GM18907 (cell line): ENCODE results near the gene DRC1.

ENCODE experiments used
- ATAC-seq: cut with Tn5 transposase; IDR thresholded peaks from one replicate; pipeline ENCODE4 v1.9.1; 2021; ENCODE audit warnings: mild to moderate bottlenecking, moderate library complexity; ENCODE audit not compliant: unreplicated experiment

Gene DRC1

GRCh38 chr2:26396734-26397298 is 4.9 kb upstream of the DRC1 start:
- ATAC-seq = no peak

GRCh38 chr2:26399771-26400376 is 1.8 kb upstream of the DRC1 start:
- no peak for ATAC-seq

GRCh38 chr2:26400723-26401122 is 997 bp upstream of the DRC1 start:
- ATAC-seq = no peak

GRCh38 chr2:26407526-26407925 is 5.8 kb downstream of the DRC1 start:
- no peak for ATAC-seq

GRCh38 chr2:26409785-26410184 is 8.1 kb downstream of the DRC1 start:
- no peak for ATAC-seq

- ATAC-seq = no peak
Measured at GRCh38 chr2:26410764-26411243, 9.1 kb downstream of the DRC1 start.

GRCh38 chr2:26411419-26411818 is 9.7 kb downstream of the DRC1 start:
- ATAC-seq = no peak

- ATAC-seq = no peak
Measured at GRCh38 chr2:26412091-26412673, 10.5 kb downstream of the DRC1 start.

- no peak for ATAC-seq
Measured at GRCh38 chr2:26414311-26414710, 12.6 kb downstream of the DRC1 start.

GRCh38 chr2:26421961-26422360 is 20.2 kb downstream of the DRC1 start:
- no peak for ATAC-seq

- ATAC-seq = no peak
Measured at GRCh38 chr2:26422947-26423629, 21.4 kb downstream of the DRC1 start.

GRCh38 chr2:26423750-26424149 is 22.0 kb downstream of the DRC1 start:
- ATAC-seq = no peak

GRCh38 chr2:26424221-26424620 is 22.5 kb downstream of the DRC1 start:
- no peak for ATAC-seq

- no peak for ATAC-seq
Measured at GRCh38 chr2:26428846-26429245, 27.1 kb downstream of the DRC1 start.

- no peak for ATAC-seq
Measured at GRCh38 chr2:26429779-26430578, 28.3 kb downstream of the DRC1 start.

- no peak for ATAC-seq
Measured at GRCh38 chr2:26430826-26431225, 29.1 kb downstream of the DRC1 start.

- ATAC-seq = no peak
Measured at GRCh38 chr2:26432363-26432762, 30.6 kb downstream of the DRC1 start.

- no peak for ATAC-seq
Measured at GRCh38 chr2:26432859-26433258, 31.1 kb downstream of the DRC1 start.

GRCh38 chr2:26435106-26435505 is 33.4 kb downstream of the DRC1 start:
- no peak for ATAC-seq

GRCh38 chr2:26438526-26438925 is 36.8 kb downstream of the DRC1 start:
- ATAC-seq = no peak

GRCh38 chr2:26438926-26439325 is 37.2 kb downstream of the DRC1 start:
- no peak for ATAC-seq
